Activated T-helper 1 cell treated with anti-CD3 and anti-CD28 coated beads, Interleukin-12 subunit alpha, Interleukin-12 subunit beta, Interleukin-2, Interleukin-4 antibody, amounts not matched to agents 30 ng/mL and 10 ng/mL and 1 ng/mL, durations not matched to agents 14 hours and 24 hours and 36 hours (primary cell): ENCODE measurements around the gene GSG1L2. TPM values are rescaled to one million over a fixed set of nuclear protein-coding genes. Genes with fewer than 3 reads are reported as not detected.
"Not testable (repeated sequence)": the region's sequence is repeated elsewhere in the genome, so short reads cannot be mapped to it uniquely, and the experiment has no call there.

ENCODE experiments used
- DNase-seq: peaks from one replicate; pipeline ENCODE4 v3.0.0; 2021; ENCODE audit warnings: low spot score
- H3K27ac Mint-ChIP-seq: one replicate; pipeline ENCODE4 v1.8.0; 2021; ENCODE audit warnings: mild to moderate bottlenecking, mixed read lengths
- H3K27me3 Mint-ChIP-seq: one replicate; pipeline ENCODE4 v1.8.0; 2022; ENCODE audit warnings: mild to moderate bottlenecking, moderate library complexity, mixed read lengths; ENCODE audit not compliant: insufficient read depth
- H3K36me3 Mint-ChIP-seq: one replicate; pipeline ENCODE4 v1.8.0; 2021; ENCODE audit warnings: low read depth, mixed read lengths
- H3K4me1 Mint-ChIP-seq: one replicate; pipeline ENCODE4 v1.8.0; 2021; ENCODE audit warnings: low read depth, mixed read lengths
- H3K4me3 Mint-ChIP-seq: one replicate; pipeline ENCODE4 v1.8.0; 2021; ENCODE audit warnings: mild to moderate bottlenecking, moderate library complexity, mixed read lengths
- H3K9me3 Mint-ChIP-seq: one replicate; pipeline ENCODE4 v1.8.0; 2021; ENCODE audit warnings: mixed read lengths
- intact Hi-C: fragments of 100-400 bp; cut with micrococcal nuclease; formaldehyde crosslinking; loops from one replicate; pipeline ENCODE4 v1.15.1; 2024
- total RNA-seq: library from RNA; stranded (reverse); gene quantifications from 2 replicates; pipeline ENCODE4 v1.2.3, GENCODE V29; 2022

Gene GSG1L2
- total RNA-seq, 1 donor from 2014 or later: not detected

DNA sequence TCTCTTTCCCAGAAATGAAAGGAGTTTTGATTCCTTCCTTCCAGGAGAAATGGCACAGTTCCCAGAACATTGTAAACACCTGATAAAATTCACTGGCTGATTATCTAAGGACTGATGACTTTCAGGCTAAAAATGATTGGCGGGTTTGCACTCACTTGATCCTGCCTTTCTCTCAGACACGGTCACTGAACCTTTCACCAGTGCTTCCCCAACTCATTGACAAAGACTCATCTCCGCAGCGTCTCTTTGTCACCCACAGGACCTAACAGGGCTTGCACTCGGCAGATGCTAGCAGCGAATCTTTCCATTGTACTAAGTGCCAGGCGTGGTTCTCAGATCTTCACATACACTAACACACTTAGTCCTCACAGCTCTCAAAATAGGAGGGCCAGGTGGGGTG lies 23.2 kb downstream of the GSG1L2 start:
- DNase-seq: no peak
- Mint-ChIP-seq H3K36me3 (no peaks in the 10 kb centered on the region), H3K27ac (no peak overlapping the region), H3K27me3 (no peaks in the 10 kb centered on the region), H3K9me3 (peaks cover under 1% of the 10 kb centered on the region), H3K4me1 (no peaks in the 10 kb centered on the region), H3K4me3 (no peak overlapping the region)
- intact Hi-C loops: no loop called here

GRCh38 chr17:9798008-9798407 lies 23.9 kb downstream of the GSG1L2 start:
- H3K4me1 Mint-ChIP-seq: no peaks in the 10 kb centered on the region

GRCh38 chr17:9792181-9792840 lies 29.6 kb downstream of the GSG1L2 start:
- no peak for DNase-seq
- H3K36me3 Mint-ChIP-seq: no peaks in the 10 kb centered on the region
- H3K9me3 Mint-ChIP-seq: no peaks in the 10 kb centered on the region
- H3K27me3 Mint-ChIP-seq: no peaks in the 10 kb centered on the region
- intact Hi-C loops: no loop called here
- H3K4me1 Mint-ChIP-seq: no peaks in the 10 kb centered on the region
- H3K4me3 Mint-ChIP-seq: no peak overlapping the region
- H3K27ac Mint-ChIP-seq: no peak overlapping the region

More at GRCh38 chr17:9798008-9798407, 23.9 kb downstream of the GSG1L2 start:
- Mint-ChIP-seq H3K27me3 (no peaks in the 10 kb centered on the region), H3K27ac (no peak overlapping the region), H3K36me3 (no peaks in the 10 kb centered on the region), H3K9me3 (no peaks in the 10 kb centered on the region), H3K4me3 (no peak overlapping the region)
- no peak for DNase-seq
- intact Hi-C loops: no loop called here

GRCh38 chr17:9790889-9791876 lies 30.7 kb downstream of the GSG1L2 start, which contains the start of gene DHRS7C:
Gene DHRS7C (minus strand): TSS chr17:9791592. CDS start chr17:9791284, 308 bp downstream.
- H3K36me3 Mint-ChIP-seq: no peaks in the 10 kb centered on the region
- H3K4me1 Mint-ChIP-seq: no peaks in the 10 kb centered on the region
- intact Hi-C loops: no loop called here
- H3K27ac Mint-ChIP-seq: no peak within 1 kb of the TSS
- H3K4me3 Mint-ChIP-seq: no peak within 1 kb of the TSS
- H3K27me3 Mint-ChIP-seq: no peaks in the 10 kb centered on the region
- no peak for DNase-seq
- no peaks in the 10 kb centered on the region for H3K9me3 Mint-ChIP-seq

DNA sequence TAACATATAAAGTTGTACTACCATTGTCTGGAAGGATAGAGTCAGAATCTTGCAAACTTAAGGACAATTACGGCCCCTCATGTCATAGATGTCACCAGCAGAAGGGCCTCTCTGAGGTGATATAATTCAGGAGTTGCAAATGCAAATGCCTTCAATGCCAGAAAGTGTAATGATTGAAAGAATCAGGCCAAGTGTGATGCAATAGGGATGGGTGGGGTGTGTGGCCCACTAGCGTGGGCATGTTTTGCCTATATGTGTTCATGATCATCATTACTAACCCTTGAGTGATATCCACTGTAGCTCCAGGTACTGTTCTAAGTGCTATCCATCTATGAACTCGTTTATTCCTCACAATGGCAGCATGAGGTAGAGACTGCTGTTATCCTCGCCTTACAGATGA lies 31.6 kb downstream of the GSG1L2 start:
- intact Hi-C loops: no loop called here
- Mint-ChIP-seq H3K4me3 (no peak overlapping the region), H3K27me3 (no peaks in the 10 kb centered on the region), H3K36me3 (no peaks in the 10 kb centered on the region), H3K27ac (no peak overlapping the region), H3K4me1 (no peaks in the 10 kb centered on the region), H3K9me3 (no peaks in the 10 kb centered on the region)
- no peak for DNase-seq

GRCh38 chr17:9788601-9789000 lies 33.3 kb downstream of the GSG1L2 start:
- intact Hi-C loops: no loop called here
- no peak for DNase-seq
- Mint-ChIP-seq H3K9me3 (no peaks in the 10 kb centered on the region), H3K36me3 (no peaks in the 10 kb centered on the region), H3K4me1 (no peaks in the 10 kb centered on the region), H3K4me3 (no peak overlapping the region), H3K27me3 (no peaks in the 10 kb centered on the region), H3K27ac (no peak overlapping the region)

GRCh38 chr17:9784544-9784943 lies 37.3 kb downstream of the GSG1L2 start:
- H3K27me3 Mint-ChIP-seq: no peaks in the 10 kb centered on the region
- no peak for DNase-seq
- no peaks in the 10 kb centered on the region for H3K9me3 Mint-ChIP-seq
- no peaks in the 10 kb centered on the region for H3K36me3 Mint-ChIP-seq
- intact Hi-C loops: no loop called here
- H3K4me3 Mint-ChIP-seq: no peak overlapping the region
- no peaks in the 10 kb centered on the region for H3K4me1 Mint-ChIP-seq
- no peak overlapping the region for H3K27ac Mint-ChIP-seq

- intact Hi-C loops, H3K27me3 Mint-ChIP-seq, H3K9me3 Mint-ChIP-seq, H3K4me3 Mint-ChIP-seq, H3K27ac Mint-ChIP-seq, DNase-seq, H3K36me3 Mint-ChIP-seq, H3K4me1 Mint-ChIP-seq: not testable (repeated sequence)
Measured at GRCh38 chr17:9783465-9783864, 38.4 kb downstream of the GSG1L2 start.

DNA sequence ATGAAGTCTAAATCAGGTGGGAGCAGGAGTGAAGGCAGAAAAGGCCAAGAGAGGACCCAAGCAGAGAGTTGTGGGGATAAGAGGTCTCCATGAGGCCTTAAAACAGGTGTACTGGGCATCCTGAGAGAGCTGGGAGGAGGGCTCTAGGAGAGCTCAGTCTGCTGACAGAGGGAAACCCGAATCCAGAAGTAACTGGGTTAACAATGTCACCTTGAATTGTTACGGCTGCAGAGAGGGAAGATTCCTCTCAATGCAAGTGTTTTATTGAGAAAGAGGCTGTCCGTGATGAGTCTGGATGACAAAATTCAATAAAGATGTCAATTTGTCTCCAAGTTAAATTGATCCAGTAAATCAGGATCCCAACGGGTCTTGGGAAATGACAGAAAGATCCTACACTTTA lies 38.8 kb downstream of the GSG1L2 start:
- Mint-ChIP-seq H3K4me1 (no peaks in the 10 kb centered on the region), H3K27ac (no peak overlapping the region), H3K4me3 (no peak overlapping the region), H3K27me3 (no peaks in the 10 kb centered on the region), H3K9me3 (no peaks in the 10 kb centered on the region), H3K36me3 (no peaks in the 10 kb centered on the region)
- no peak for DNase-seq
- intact Hi-C loops: no loop called here

DNA sequence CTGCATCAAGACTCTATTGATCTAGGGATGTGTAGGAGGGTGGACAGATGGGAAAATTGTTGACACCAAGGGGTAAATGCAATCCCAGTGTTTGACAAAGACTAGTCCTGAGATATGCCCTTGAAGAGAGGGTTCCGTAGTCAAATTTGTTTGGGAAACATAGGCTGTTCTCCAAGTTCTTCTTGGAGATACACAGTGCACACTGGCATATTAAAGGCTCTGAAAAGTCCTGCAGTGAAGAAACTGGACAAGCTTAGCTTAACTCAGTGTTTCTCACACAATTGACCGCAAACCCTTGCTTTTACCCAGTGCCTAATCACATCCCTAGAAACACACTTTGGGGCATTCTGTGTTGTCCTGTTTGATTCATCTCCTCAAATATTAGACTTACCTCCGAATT lies 41.3 kb downstream of the GSG1L2 start:
- Mint-ChIP-seq H3K9me3 (no peaks in the 10 kb centered on the region), H3K36me3 (no peaks in the 10 kb centered on the region), H3K27ac (no peak overlapping the region), H3K4me1 (no peaks in the 10 kb centered on the region), H3K4me3 (no peak overlapping the region), H3K27me3 (no peaks in the 10 kb centered on the region)
- DNase-seq: no peak
- intact Hi-C loops: no loop called here

DNA sequence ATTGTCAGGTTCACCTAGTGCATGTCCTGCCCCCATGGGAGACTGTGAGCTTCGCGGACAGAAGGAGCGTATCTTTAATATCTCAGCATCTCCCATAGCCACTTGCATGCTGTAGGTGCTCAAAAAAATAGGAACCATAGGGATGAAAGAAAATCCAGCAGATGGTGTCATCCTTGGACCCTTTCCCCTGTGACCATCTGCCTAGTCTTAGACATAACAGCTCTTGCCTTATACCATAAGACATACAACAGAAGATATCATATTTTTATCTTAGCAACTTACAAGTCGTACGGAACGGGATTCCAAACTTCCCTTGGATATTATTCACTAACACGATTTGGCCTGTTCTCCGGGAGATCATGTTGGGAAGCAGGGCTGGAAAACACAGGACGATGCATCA lies 45.0 kb downstream of the GSG1L2 start:
- Mint-ChIP-seq H3K36me3 (no peaks in the 10 kb centered on the region), H3K9me3 (no peaks in the 10 kb centered on the region), H3K4me3 (no peak overlapping the region), H3K27me3 (no peaks in the 10 kb centered on the region), H3K27ac (no peak overlapping the region), H3K4me1 (no peaks in the 10 kb centered on the region)
- DNase-seq: no peak
- intact Hi-C loops: no loop called here

DNA sequence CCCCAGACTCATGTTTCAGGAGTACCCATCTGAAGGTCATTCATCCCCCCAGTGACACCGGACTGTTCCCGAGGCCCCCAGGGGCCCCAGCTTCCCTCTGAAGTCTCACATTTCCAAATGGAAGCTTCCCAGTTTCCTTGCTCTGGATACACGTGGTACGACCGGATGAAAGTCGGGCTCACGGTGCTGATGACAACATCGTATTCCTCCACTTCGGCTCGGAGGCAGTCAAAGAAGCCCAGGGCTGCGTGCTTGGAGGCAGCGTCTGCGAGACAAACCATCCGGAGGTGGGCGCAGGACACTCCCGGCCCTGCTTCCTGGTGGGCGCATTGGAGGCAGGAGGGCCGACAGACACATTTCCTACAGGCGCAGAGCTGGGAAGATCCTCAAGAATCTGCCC lies 49.2 kb downstream of the GSG1L2 start:
- H3K4me3 Mint-ChIP-seq: no peak overlapping the region
- H3K27ac Mint-ChIP-seq: no peak overlapping the region
- H3K4me1 Mint-ChIP-seq: no peaks in the 10 kb centered on the region
- no peaks in the 10 kb centered on the region for H3K27me3 Mint-ChIP-seq
- DNase-seq: no peak
- H3K36me3 Mint-ChIP-seq: no peaks in the 10 kb centered on the region
- H3K9me3 Mint-ChIP-seq: no peaks in the 10 kb centered on the region
- intact Hi-C loops: no loop called here

GRCh38 chr17:9771465-9771864 lies 50.4 kb downstream of the GSG1L2 start:
- no peak for DNase-seq
- H3K9me3 Mint-ChIP-seq: no peaks in the 10 kb centered on the region
- intact Hi-C loops: no loop called here
- H3K27me3 Mint-ChIP-seq: no peaks in the 10 kb centered on the region
- no peaks in the 10 kb centered on the region for H3K4me1 Mint-ChIP-seq
- H3K36me3 Mint-ChIP-seq: no peaks in the 10 kb centered on the region
- no peak overlapping the region for H3K27ac Mint-ChIP-seq
- H3K4me3 Mint-ChIP-seq: no peak overlapping the region
